ENCODE measurements around the gene SND1.
"Not testable (repeated sequence)": the region's sequence is repeated elsewhere in the genome, so short reads cannot be mapped to it uniquely, and the experiment has no call there.

SND1 gene

GRCh38 chr7:127837816-127838410 is 185.9 kb downstream of the SND1 start:
- H3K4me1 ChIP-seq (ENCODE audit: control insufficient read depth, insufficient read depth, low read length); H3K4me3 ChIP-seq (ENCODE audit: low read length); H3K36me3 ChIP-seq (ENCODE audit: control insufficient read depth, insufficient read depth, low read length); H3K27me3 ChIP-seq (ENCODE audit: control insufficient read depth, insufficient read depth, low read length); H3K9me3 ChIP-seq (ENCODE audit: control insufficient read depth, low read length); H3K9ac ChIP-seq (ENCODE audit: low read length): not testable (repeated sequence)

GRCh38 chr7:127838816-127839415 is 186.9 kb downstream of the SND1 start:
- Histone ChIP-seq H3K27me3 (ENCODE audit: control insufficient read depth, insufficient read depth, low read length) (no peaks in the 10 kb centered on the region), H3K9ac (ENCODE audit: low read length) (no peak overlapping the region), H3K4me3 (ENCODE audit: low read length) (no peak overlapping the region), H3K4me1 (ENCODE audit: control insufficient read depth, insufficient read depth, low read length) (no peaks in the 10 kb centered on the region), H3K36me3 (ENCODE audit: control insufficient read depth, insufficient read depth, low read length) (no peaks in the 10 kb centered on the region), H3K9me3 (ENCODE audit: control insufficient read depth, low read length) (no peaks in the 10 kb centered on the region)

- no peaks in the 10 kb centered on the region for H3K36me3 ChIP-seq (ENCODE audit: control insufficient read depth, insufficient read depth, low read length)
- no peaks in the 10 kb centered on the region for H3K27me3 ChIP-seq (ENCODE audit: control insufficient read depth, insufficient read depth, low read length)
These were observed 188.4 kb downstream of the SND1 start for GRCh38 chr7:127840226-127840951.

GRCh38 chr7:127844165-127844564 is 192.2 kb downstream of the SND1 start:
- H3K4me1 ChIP-seq (ENCODE audit: control insufficient read depth, insufficient read depth, low read length), result no peaks in the 10 kb centered on the region
- H3K27me3 ChIP-seq (ENCODE audit: control insufficient read depth, insufficient read depth, low read length), result no peaks in the 10 kb centered on the region
- no peaks in the 10 kb centered on the region for H3K36me3 ChIP-seq (ENCODE audit: control insufficient read depth, insufficient read depth, low read length)
- no peaks in the 10 kb centered on the region for H3K9me3 ChIP-seq (ENCODE audit: control insufficient read depth, low read length)
- no peak overlapping the region for H3K4me3 ChIP-seq (ENCODE audit: low read length)
- H3K9ac ChIP-seq (ENCODE audit: low read length), result no peak overlapping the region

More at GRCh38 chr7:127840226-127840951, 188.4 kb downstream of the SND1 start:
- Histone ChIP-seq H3K4me3 (ENCODE audit: low read length) (no peak overlapping the region), H3K9ac (ENCODE audit: low read length) (no peak overlapping the region), H3K4me1 (ENCODE audit: control insufficient read depth, insufficient read depth, low read length) (no peaks in the 10 kb centered on the region), H3K9me3 (ENCODE audit: control insufficient read depth, low read length) (no peaks in the 10 kb centered on the region)

- no peaks in the 10 kb centered on the region for H3K27me3 ChIP-seq (ENCODE audit: control insufficient read depth, insufficient read depth, low read length)
- H3K9me3 ChIP-seq (ENCODE audit: control insufficient read depth, low read length), result no peaks in the 10 kb centered on the region
- no peak overlapping the region for H3K4me3 ChIP-seq (ENCODE audit: low read length)
- no peaks in the 10 kb centered on the region for H3K36me3 ChIP-seq (ENCODE audit: control insufficient read depth, insufficient read depth, low read length)
- no peaks in the 10 kb centered on the region for H3K4me1 ChIP-seq (ENCODE audit: control insufficient read depth, insufficient read depth, low read length)
- no peak overlapping the region for H3K9ac ChIP-seq (ENCODE audit: low read length)
These were observed 192.8 kb downstream of the SND1 start for GRCh38 chr7:127844707-127845331.

GRCh38 chr7:127845522-127846214 is 193.7 kb downstream of the SND1 start:
- Histone ChIP-seq H3K4me1 (ENCODE audit: control insufficient read depth, insufficient read depth, low read length) (no peaks in the 10 kb centered on the region), H3K36me3 (ENCODE audit: control insufficient read depth, insufficient read depth, low read length) (no peaks in the 10 kb centered on the region), H3K9me3 (ENCODE audit: control insufficient read depth, low read length) (no peaks in the 10 kb centered on the region), H3K27me3 (ENCODE audit: control insufficient read depth, insufficient read depth, low read length) (no peaks in the 10 kb centered on the region), H3K4me3 (ENCODE audit: low read length) (no peak overlapping the region), H3K9ac (ENCODE audit: low read length) (no peak overlapping the region)

- no peak overlapping the region for H3K4me3 ChIP-seq (ENCODE audit: low read length)
These were observed 195.6 kb downstream of the SND1 start for GRCh38 chr7:127847641-127848040.

GRCh38 chr7:127848241-127848640 is 196.2 kb downstream of the SND1 start:
- no peaks in the 10 kb centered on the region for H3K27me3 ChIP-seq (ENCODE audit: control insufficient read depth, insufficient read depth, low read length)
- H3K9me3 ChIP-seq (ENCODE audit: control insufficient read depth, low read length), result no peaks in the 10 kb centered on the region
- no peak overlapping the region for H3K9ac ChIP-seq (ENCODE audit: low read length)
- H3K4me3 ChIP-seq (ENCODE audit: low read length), result no peak overlapping the region
- no peaks in the 10 kb centered on the region for H3K4me1 ChIP-seq (ENCODE audit: control insufficient read depth, insufficient read depth, low read length)
- no peaks in the 10 kb centered on the region for H3K36me3 ChIP-seq (ENCODE audit: control insufficient read depth, insufficient read depth, low read length)

More at GRCh38 chr7:127847641-127848040, 195.6 kb downstream of the SND1 start:
- H3K9ac ChIP-seq (ENCODE audit: low read length), result no peak overlapping the region
- no peaks in the 10 kb centered on the region for H3K4me1 ChIP-seq (ENCODE audit: control insufficient read depth, insufficient read depth, low read length)
- H3K36me3 ChIP-seq (ENCODE audit: control insufficient read depth, insufficient read depth, low read length), result no peaks in the 10 kb centered on the region
- H3K27me3 ChIP-seq (ENCODE audit: control insufficient read depth, insufficient read depth, low read length), result no peaks in the 10 kb centered on the region
- H3K9me3 ChIP-seq (ENCODE audit: control insufficient read depth, low read length), result no peaks in the 10 kb centered on the region

GRCh38 chr7:127850195-127850594 is 198.2 kb downstream of the SND1 start:
- Histone ChIP-seq H3K27me3 (ENCODE audit: control insufficient read depth, insufficient read depth, low read length) (no peaks in the 10 kb centered on the region), H3K9me3 (ENCODE audit: control insufficient read depth, low read length) (no peaks in the 10 kb centered on the region), H3K9ac (ENCODE audit: low read length) (no peak overlapping the region), H3K4me3 (ENCODE audit: low read length) (no peak overlapping the region), H3K4me1 (ENCODE audit: control insufficient read depth, insufficient read depth, low read length) (no peaks in the 10 kb centered on the region), H3K36me3 (ENCODE audit: control insufficient read depth, insufficient read depth, low read length) (no peaks in the 10 kb centered on the region)

GRCh38 chr7:127854383-127854782 is 202.4 kb downstream of the SND1 start:
- no peak overlapping the region for H3K4me3 ChIP-seq (ENCODE audit: low read length)
- H3K4me1 ChIP-seq (ENCODE audit: control insufficient read depth, insufficient read depth, low read length), result no peaks in the 10 kb centered on the region
- no peaks in the 10 kb centered on the region for H3K36me3 ChIP-seq (ENCODE audit: control insufficient read depth, insufficient read depth, low read length)
- no peaks in the 10 kb centered on the region for H3K27me3 ChIP-seq (ENCODE audit: control insufficient read depth, insufficient read depth, low read length)
- H3K9me3 ChIP-seq (ENCODE audit: control insufficient read depth, low read length), result no peaks in the 10 kb centered on the region
- H3K9ac ChIP-seq (ENCODE audit: low read length), result no peak overlapping the region

- H3K36me3 ChIP-seq (ENCODE audit: control insufficient read depth, insufficient read depth, low read length), result no peaks in the 10 kb centered on the region
- H3K27me3 ChIP-seq (ENCODE audit: control insufficient read depth, insufficient read depth, low read length), result no peaks in the 10 kb centered on the region
- no peak overlapping the region for H3K9ac ChIP-seq (ENCODE audit: low read length)
- no peaks in the 10 kb centered on the region for H3K9me3 ChIP-seq (ENCODE audit: control insufficient read depth, low read length)
- H3K4me1 ChIP-seq (ENCODE audit: control insufficient read depth, insufficient read depth, low read length), result no peaks in the 10 kb centered on the region
- no peak overlapping the region for H3K4me3 ChIP-seq (ENCODE audit: low read length)
These were observed 205.5 kb downstream of the SND1 start for GRCh38 chr7:127857464-127857841.
